Osteocyte (in vitro differentiated cells): Measurements from ENCODE around the gene PCDHGA2. TPM values are rescaled to one million over a fixed set of nuclear protein-coding genes. Genes with fewer than 3 reads are reported as not detected.

Experiments used
- DNase-seq: peaks from one replicate; pipeline ENCODE4 v3.0.0; 2021; ENCODE audit warnings: mixed read lengths; ENCODE audit not compliant: unreplicated experiment; ENCODE audit errors: extremely low spot score
- H3K27ac Mint-ChIP-seq: one replicate; pipeline ENCODE4 v1.8.0; 2021; ENCODE audit warnings: mild to moderate bottlenecking, mixed read lengths; ENCODE audit not compliant: unreplicated experiment
- H3K27me3 Mint-ChIP-seq: one replicate; pipeline ENCODE4 v1.8.0; 2021; ENCODE audit warnings: mixed read lengths; ENCODE audit not compliant: unreplicated experiment
- H3K36me3 Mint-ChIP-seq: one replicate; pipeline ENCODE4 v1.8.0; 2021; ENCODE audit warnings: mixed read lengths; ENCODE audit not compliant: unreplicated experiment
- H3K4me1 Mint-ChIP-seq: one replicate; pipeline ENCODE4 v1.8.0; 2021; ENCODE audit warnings: mixed read lengths; ENCODE audit not compliant: unreplicated experiment
- H3K4me3 Mint-ChIP-seq: one replicate; pipeline ENCODE4 v1.8.0; 2021; ENCODE audit warnings: mild to moderate bottlenecking, moderate library complexity, mixed read lengths; ENCODE audit not compliant: unreplicated experiment
- H3K9me3 Mint-ChIP-seq: one replicate; pipeline ENCODE4 v1.8.0; 2021; ENCODE audit warnings: mixed read lengths; ENCODE audit not compliant: unreplicated experiment
- total RNA-seq: library from RNA; stranded (reverse); gene quantifications from 2 replicates; pipeline ENCODE4 v1.2.1, GENCODE V29; 2021
- TF ChIP-seq, protein P1 (sequence below): fragments of 200-600 bp; sonication (generic); IDR thresholded peaks from 2 replicates; pipeline ENCODE4 v1.5.0; 2021; ENCODE audit warnings: antibody characterized with exemption, mild to moderate bottlenecking, moderate library complexity

PCDHGA2 gene
- total RNA-seq, 1 donor from 2014 or later, result not detected

DNA sequence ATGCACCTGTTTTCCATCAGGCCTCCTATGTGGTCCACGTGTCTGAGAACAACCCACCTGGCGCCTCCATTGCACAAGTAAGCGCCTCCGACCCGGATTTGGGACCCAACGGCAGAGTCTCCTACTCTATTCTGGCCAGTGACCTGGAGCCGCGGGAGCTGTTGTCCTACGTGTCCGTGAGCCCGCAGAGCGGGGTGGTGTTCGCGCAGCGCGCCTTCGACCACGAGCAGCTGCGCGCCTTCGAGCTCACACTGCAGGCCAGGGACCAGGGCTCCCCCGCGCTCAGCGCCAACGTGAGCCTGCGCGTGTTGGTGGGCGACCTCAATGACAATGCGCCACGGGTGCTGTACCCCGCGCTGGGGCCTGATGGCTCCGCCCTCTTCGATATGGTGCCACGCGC, 13.0 kb downstream of the PCDHGA2 start:
- Mint-ChIP-seq H3K27ac (no peak overlapping the region), H3K36me3 (peaks cover 1% of the 10 kb centered on the region), H3K9me3 (peaks cover 28% of the 10 kb centered on the region), H3K27me3 (no peaks in the 10 kb centered on the region), H3K4me3 (no peak overlapping the region), H3K4me1 (peaks cover 1% of the 10 kb centered on the region)
- TF ChIP-seq, protein P1, sequence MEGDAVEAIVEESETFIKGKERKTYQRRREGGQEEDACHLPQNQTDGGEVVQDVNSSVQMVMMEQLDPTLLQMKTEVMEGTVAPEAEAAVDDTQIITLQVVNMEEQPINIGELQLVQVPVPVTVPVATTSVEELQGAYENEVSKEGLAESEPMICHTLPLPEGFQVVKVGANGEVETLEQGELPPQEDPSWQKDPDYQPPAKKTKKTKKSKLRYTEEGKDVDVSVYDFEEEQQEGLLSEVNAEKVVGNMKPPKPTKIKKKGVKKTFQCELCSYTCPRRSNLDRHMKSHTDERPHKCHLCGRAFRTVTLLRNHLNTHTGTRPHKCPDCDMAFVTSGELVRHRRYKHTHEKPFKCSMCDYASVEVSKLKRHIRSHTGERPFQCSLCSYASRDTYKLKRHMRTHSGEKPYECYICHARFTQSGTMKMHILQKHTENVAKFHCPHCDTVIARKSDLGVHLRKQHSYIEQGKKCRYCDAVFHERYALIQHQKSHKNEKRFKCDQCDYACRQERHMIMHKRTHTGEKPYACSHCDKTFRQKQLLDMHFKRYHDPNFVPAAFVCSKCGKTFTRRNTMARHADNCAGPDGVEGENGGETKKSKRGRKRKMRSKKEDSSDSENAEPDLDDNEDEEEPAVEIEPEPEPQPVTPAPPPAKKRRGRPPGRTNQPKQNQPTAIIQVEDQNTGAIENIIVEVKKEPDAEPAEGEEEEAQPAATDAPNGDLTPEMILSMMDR, result no peak
- DNase-seq, result no peak

DNA sequence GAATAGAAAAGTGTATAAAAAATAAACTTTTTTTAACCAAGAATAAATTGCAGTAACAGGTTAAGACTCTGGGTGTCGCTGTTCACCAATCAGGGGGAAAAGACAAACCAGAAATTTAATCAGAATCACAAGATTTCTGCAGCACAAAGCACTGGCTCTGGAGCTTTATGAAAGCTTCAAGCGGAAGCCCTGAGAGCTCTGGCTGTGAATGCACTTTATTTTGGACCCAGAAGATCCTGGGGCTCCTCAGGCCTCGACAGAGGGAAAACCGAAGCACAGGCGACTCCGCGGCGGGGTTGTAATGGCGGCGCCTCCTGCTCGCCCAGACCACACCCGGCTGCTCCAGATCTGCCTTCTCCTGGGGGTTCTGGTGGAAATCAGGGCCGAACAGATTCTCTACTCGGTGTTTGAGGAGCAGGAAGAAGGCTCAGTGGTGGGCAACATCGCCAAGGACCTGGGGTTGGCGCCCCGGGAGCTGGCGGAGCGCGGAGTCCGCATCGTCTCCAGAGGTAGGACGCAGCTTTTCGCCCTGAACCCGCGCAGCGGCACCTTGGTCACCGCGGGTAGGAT, 16.4 kb downstream of the PCDHGA2 start, which contains the start of gene PCDHGA4:
TSS of gene PCDHGA4 (plus strand) at position 122 of the 570 bp plus-strand sequence. CDS start at position 209, 87 bp downstream.
- Mint-ChIP-seq H3K36me3 (peaks cover 1% of the 10 kb centered on the region), H3K9me3 (peaks cover 35% of the 10 kb centered on the region), H3K4me3 (no peak within 1 kb of the TSS), H3K4me1 (peaks cover 1% of the 10 kb centered on the region), H3K27ac (no peak within 1 kb of the TSS), H3K27me3 (no peaks in the 10 kb centered on the region)
- no peak for DNase-seq
- TF ChIP-seq, protein P1, result no peak

GRCh38 chr5:141355641-141356040, 17.1 kb downstream of the PCDHGA2 start:
- no peak overlapping the region for H3K4me3 Mint-ChIP-seq
- no peaks in the 10 kb centered on the region for H3K4me1 Mint-ChIP-seq
- DNase-seq, result no peak
- H3K9me3 Mint-ChIP-seq, result peaks cover 37% of the 10 kb centered on the region
- H3K27ac Mint-ChIP-seq, result no peak overlapping the region
- no peaks in the 10 kb centered on the region for H3K36me3 Mint-ChIP-seq
- TF ChIP-seq, protein P1, result no peak
- H3K27me3 Mint-ChIP-seq, result no peaks in the 10 kb centered on the region

DNA sequence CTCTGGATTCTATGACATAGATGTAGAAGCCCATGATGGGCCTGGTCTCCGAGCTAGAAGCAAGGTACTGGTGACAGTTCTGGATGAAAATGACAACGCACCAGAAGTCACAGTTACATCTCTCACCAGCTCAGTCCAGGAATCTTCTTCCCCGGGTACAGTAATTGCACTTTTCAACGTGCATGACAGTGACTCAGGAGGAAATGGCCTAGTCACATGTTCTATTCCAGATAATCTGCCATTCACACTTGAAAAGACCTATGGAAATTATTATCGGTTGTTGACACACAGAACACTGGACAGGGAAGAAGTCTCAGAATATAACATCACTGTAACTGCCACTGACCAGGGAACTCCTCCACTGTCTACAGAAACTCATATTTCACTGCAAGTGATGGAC, 17.6 kb downstream of the PCDHGA2 start:
- H3K27me3 Mint-ChIP-seq, result no peaks in the 10 kb centered on the region
- H3K9me3 Mint-ChIP-seq, result peaks cover 38% of the 10 kb centered on the region
- H3K27ac Mint-ChIP-seq, result no peak overlapping the region
- no peak for DNase-seq
- no peaks in the 10 kb centered on the region for H3K36me3 Mint-ChIP-seq
- no peaks in the 10 kb centered on the region for H3K4me1 Mint-ChIP-seq
- TF ChIP-seq, protein P1, result no peak
- no peak overlapping the region for H3K4me3 Mint-ChIP-seq

- Mint-ChIP-seq H3K4me3 (no peak overlapping the region), H3K9me3 (peaks cover 38% of the 10 kb centered on the region), H3K27me3 (no peaks in the 10 kb centered on the region), H3K4me1 (no peaks in the 10 kb centered on the region), H3K27ac (no peak overlapping the region), H3K36me3 (no peaks in the 10 kb centered on the region)
- no peak for DNase-seq
- TF ChIP-seq, protein P1, result no peak
These were observed 18.4 kb downstream of the PCDHGA2 start for GRCh38 chr5:141356950-141357349.
